T-helper 2 cell treated with Interferon-gamma antibody and Interleukin-4, amounts not matched to agents 5 μg/mL and 100 μg/mL, for 36 hours (primary cell): ENCODE data around the gene SLC46A1.

Experiments
- DNase-seq: peaks from one replicate; pipeline ENCODE4 v3.0.0; 2021; ENCODE audit warnings: low spot score
- H3K27ac Mint-ChIP-seq: one replicate; pipeline ENCODE4 v1.8.0; 2021; ENCODE audit warnings: mild to moderate bottlenecking, mixed read lengths
- H3K27me3 Mint-ChIP-seq: one replicate; pipeline ENCODE4 v1.8.0; 2021; ENCODE audit warnings: low read depth, mixed read lengths
- H3K36me3 Mint-ChIP-seq: one replicate; pipeline ENCODE4 v1.8.0; 2021; ENCODE audit warnings: low read depth, mixed read lengths
- H3K4me1 Mint-ChIP-seq: one replicate; pipeline ENCODE4 v1.8.0; 2021; ENCODE audit warnings: low read depth, mixed read lengths
- H3K4me3 Mint-ChIP-seq: one replicate; pipeline ENCODE4 v1.8.0; 2022; ENCODE audit warnings: mild to moderate bottlenecking, moderate library complexity, mixed read lengths
- H3K9me3 Mint-ChIP-seq: one replicate; pipeline ENCODE4 v1.8.0; 2021; ENCODE audit warnings: mixed read lengths

The SLC46A1 gene

GRCh38 chr17:28345419-28346198, 60.4 kb downstream of the SLC46A1 start:
- Mint-ChIP-seq H3K36me3 (peaks cover 50% of the 10 kb centered on the region), H3K27ac (no peak overlapping the region), H3K4me1 (no peaks in the 10 kb centered on the region), H3K27me3 (no peaks in the 10 kb centered on the region), H3K4me3 (no peak overlapping the region), H3K9me3 (no peaks in the 10 kb centered on the region)
- no peak for DNase-seq
